Mononuclear cell (primary cell): Measurements from ENCODE around the gene CCL27. TPM values are rescaled to one million over a fixed set of nuclear protein-coding genes. Genes with fewer than 3 reads are reported as not detected.
"Not testable (repeated sequence)": the region's sequence is repeated elsewhere in the genome, so short reads cannot be mapped to it uniquely, and the experiment has no call there.

ENCODE experiments used
- H3K27me3 ChIP-seq: 2 replicates; pipeline ENCODE4 v1.6.0; 2011; ENCODE audit warnings: low read length, control low read depth; ENCODE audit not compliant: insufficient read depth
- H3K4me1 ChIP-seq: 2 replicates; pipeline ENCODE4 v1.5.1; 2011; ENCODE audit warnings: mild to moderate bottlenecking, low read length, control low read depth; ENCODE audit not compliant: insufficient read depth
- H3K4me3 ChIP-seq: 2 replicates; pipeline ENCODE4 v1.5.1; 2011; ENCODE audit warnings: mild to moderate bottlenecking, low read length, moderate library complexity
- H3K9me3 ChIP-seq: 2 replicates; pipeline ENCODE4 v1.5.1; 2011; ENCODE audit warnings: low read depth, mild to moderate bottlenecking, control low read depth, low read length
- total RNA-seq: library from RNA; depleted of rRNA; stranded (reverse); fragments of >200 nt; gene quantifications from one replicate; pipeline ENCODE4 v1.2.3, GENCODE V29; 2012

CCL27 gene
- total RNA-seq, 1 donor: 0.21 TPM

DNA sequence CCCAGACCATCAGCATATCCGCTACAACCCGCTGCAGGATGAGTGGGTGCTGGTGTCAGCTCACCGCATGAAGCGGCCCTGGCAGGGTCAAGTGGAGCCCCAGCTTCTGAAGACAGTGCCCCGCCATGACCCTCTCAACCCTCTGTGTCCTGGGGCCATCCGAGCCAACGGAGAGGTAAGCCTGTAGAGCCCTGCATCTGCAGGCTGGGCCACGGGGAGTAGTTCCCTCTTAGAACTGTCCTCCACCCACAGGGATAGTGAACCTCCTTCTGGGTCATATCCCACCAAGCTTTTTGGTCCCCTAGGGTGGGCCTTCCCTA, 15.4 kb downstream of the CCL27 start:
- Histone ChIP-seq H3K4me3 (peak overlapping the region; percentile 71), H3K27me3 (no peaks in the 10 kb centered on the region), H3K9me3 (no peaks in the 10 kb centered on the region)

DNA sequence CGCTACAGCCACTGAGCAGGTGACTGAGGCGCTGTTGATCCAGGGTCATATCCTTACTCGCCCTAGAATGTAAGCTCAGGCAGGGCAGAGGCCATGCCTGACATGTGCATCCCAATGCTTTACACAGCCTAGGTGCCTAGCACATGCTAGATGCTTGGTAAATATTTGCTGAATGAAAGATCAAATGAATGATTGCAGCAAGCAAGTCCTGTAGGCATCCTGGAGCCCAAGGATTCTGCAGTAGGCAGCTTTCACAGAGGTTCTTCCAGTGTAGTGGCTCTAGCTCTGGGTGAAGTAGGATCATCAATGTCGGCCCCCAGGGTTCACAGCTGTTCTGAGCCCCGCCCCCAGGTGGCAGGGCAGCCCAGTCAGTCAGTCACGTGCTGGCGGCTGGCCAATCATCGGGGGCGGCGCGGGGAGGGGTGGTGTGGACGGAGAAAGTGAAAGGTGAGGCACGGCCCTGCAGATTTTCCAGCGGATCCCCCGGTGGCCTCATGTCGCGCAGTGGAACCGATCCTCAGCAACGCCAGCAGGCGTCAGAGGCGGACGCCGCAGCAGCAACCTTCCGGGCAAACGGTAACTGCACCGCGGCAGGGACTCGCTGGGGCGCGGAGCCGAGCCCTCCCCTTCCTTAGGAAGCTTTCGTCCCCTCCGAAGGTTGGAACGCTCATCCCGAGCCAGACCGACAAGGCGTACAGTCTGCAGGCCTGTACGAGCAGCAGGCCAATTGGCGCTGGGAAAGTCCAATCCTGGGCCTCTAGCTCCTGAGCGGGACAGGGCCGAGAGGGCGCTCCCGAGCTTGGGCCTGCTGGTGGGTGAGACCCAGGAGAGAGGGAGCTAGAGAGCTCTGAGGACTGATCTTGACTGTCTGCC, 16.0 kb downstream of the CCL27 start, which contains the start of gene GALT:
TSS of gene GALT (plus strand) at position 465 of the 873 bp plus-strand sequence. CDS start at position 495, 30 bp downstream.
- Histone ChIP-seq H3K4me1 (peaks cover 29% of the 10 kb centered on the region), H3K27me3 (no peaks in the 10 kb centered on the region), H3K9me3 (no peaks in the 10 kb centered on the region), H3K4me3 (peak within 1 kb of the TSS; percentile 71)

More for the DNA sequence above, 15.4 kb downstream of the CCL27 start:
- peaks cover 30% of the 10 kb centered on the region for H3K4me1 ChIP-seq

- Histone ChIP-seq H3K4me3 (no peak overlapping the region), H3K27me3 (no peaks in the 10 kb centered on the region), H3K9me3 (no peaks in the 10 kb centered on the region), H3K4me1 (peaks cover 32% of the 10 kb centered on the region)
Observed at GRCh38 chr9:34644766-34645314, 17.6 kb downstream of the CCL27 start.

GRCh38 chr9:34642679-34643078, 19.8 kb downstream of the CCL27 start:
- no peaks in the 10 kb centered on the region for H3K9me3 ChIP-seq
- H3K4me3 ChIP-seq: no peak overlapping the region
- H3K27me3 ChIP-seq: no peaks in the 10 kb centered on the region
- H3K4me1 ChIP-seq: peaks cover 26% of the 10 kb centered on the region

DNA sequence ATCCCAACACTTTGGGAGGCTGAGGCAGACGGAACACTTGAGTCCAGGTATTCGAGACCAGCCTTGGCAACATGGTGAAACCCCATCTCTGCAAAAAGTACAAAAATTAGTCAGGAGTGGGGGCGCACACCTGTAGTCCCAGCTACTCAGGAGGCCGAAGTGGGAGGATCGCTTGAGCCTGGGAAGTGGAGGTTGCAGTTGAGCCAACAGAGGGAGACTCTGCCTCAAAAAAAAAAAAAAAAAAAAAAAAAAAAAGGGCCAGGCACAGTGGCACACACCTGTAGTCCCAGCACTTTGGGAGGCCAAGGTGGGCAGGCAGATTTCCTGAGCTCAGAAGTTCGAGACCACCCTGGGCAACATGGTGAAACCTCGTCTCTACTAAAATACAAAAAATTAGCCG, 23.1 kb downstream of the CCL27 start:
- H3K4me3 ChIP-seq, H3K27me3 ChIP-seq, H3K9me3 ChIP-seq: not testable (repeated sequence)
- H3K4me1 ChIP-seq: peaks cover 34% of the 10 kb centered on the region

GRCh38 chr9:34638138-34638445, 24.4 kb downstream of the CCL27 start:
- Histone ChIP-seq H3K27me3 (no peaks in the 10 kb centered on the region), H3K4me3 (peak overlapping the region; percentile 58), H3K9me3 (no peaks in the 10 kb centered on the region), H3K4me1 (peaks cover 39% of the 10 kb centered on the region)

- H3K4me1 ChIP-seq: peaks cover 39% of the 10 kb centered on the region
- no peaks in the 10 kb centered on the region for H3K9me3 ChIP-seq
- H3K27me3 ChIP-seq: no peaks in the 10 kb centered on the region
- H3K4me3 ChIP-seq: peak within 1 kb of the TSS; percentile 58
Observed at GRCh38 chr9:34637356-34638137, 24.9 kb downstream of the CCL27 start, which contains the start of gene SIGMAR1. SIGMAR1 (minus strand) TSS chr9:34637787; CDS start chr9:34637697, 90 bp downstream.

DNA sequence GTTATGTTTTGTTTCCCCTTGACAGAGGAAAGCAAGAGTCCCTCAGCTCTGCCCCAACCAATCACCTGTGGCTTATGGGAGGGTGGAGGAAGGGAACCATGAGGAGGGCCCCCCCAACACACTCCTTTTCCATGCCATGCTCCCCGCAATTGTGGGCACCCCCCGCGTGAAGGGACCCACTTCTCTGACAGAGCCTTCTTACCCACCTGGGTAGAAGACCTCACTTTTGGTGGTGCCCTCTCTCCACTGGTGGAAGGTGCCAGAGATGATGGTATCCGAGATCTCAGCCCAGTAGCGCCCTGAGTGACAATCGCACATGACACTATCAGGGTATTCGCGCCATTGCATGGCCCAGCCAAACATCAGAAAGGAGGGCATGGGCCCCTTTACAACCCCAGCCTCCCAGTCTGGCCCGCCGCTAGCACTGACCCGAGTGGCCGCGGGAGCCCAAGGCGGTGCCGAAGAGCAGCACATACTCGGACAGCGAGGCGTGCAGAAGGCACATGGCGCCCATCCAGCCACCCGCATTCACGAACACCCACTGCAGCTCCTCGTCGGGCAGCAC, 25.6 kb downstream of the CCL27 start:
- Histone ChIP-seq H3K4me1 (peaks cover 39% of the 10 kb centered on the region), H3K9me3 (no peaks in the 10 kb centered on the region), H3K27me3 (no peaks in the 10 kb centered on the region), H3K4me3 (peak overlapping the region; percentile 58)

GRCh38 chr9:34635556-34635955, 26.9 kb downstream of the CCL27 start:
- Histone ChIP-seq H3K27me3 (peaks cover 7% of the 10 kb centered on the region), H3K4me3 (no peak overlapping the region), H3K4me1 (peaks cover 33% of the 10 kb centered on the region), H3K9me3 (no peaks in the 10 kb centered on the region)

- H3K27me3 ChIP-seq: peaks cover 16% of the 10 kb centered on the region
- H3K4me1 ChIP-seq: peaks cover 33% of the 10 kb centered on the region
- no peak overlapping the region for H3K4me3 ChIP-seq
- H3K9me3 ChIP-seq: no peaks in the 10 kb centered on the region
Observed at GRCh38 chr9:34634551-34635248, 27.8 kb downstream of the CCL27 start.

GRCh38 chr9:34633851-34634550, 28.5 kb downstream of the CCL27 start:
- H3K4me3 ChIP-seq: no peak overlapping the region
- H3K9me3 ChIP-seq: no peaks in the 10 kb centered on the region
- peaks cover 23% of the 10 kb centered on the region for H3K27me3 ChIP-seq
- peaks cover 33% of the 10 kb centered on the region for H3K4me1 ChIP-seq

GRCh38 chr9:34633166-34633565, 29.3 kb downstream of the CCL27 start:
- no peaks in the 10 kb centered on the region for H3K9me3 ChIP-seq
- no peak overlapping the region for H3K4me3 ChIP-seq
- H3K4me1 ChIP-seq: peaks cover 35% of the 10 kb centered on the region
- peaks cover 28% of the 10 kb centered on the region for H3K27me3 ChIP-seq

DNA sequence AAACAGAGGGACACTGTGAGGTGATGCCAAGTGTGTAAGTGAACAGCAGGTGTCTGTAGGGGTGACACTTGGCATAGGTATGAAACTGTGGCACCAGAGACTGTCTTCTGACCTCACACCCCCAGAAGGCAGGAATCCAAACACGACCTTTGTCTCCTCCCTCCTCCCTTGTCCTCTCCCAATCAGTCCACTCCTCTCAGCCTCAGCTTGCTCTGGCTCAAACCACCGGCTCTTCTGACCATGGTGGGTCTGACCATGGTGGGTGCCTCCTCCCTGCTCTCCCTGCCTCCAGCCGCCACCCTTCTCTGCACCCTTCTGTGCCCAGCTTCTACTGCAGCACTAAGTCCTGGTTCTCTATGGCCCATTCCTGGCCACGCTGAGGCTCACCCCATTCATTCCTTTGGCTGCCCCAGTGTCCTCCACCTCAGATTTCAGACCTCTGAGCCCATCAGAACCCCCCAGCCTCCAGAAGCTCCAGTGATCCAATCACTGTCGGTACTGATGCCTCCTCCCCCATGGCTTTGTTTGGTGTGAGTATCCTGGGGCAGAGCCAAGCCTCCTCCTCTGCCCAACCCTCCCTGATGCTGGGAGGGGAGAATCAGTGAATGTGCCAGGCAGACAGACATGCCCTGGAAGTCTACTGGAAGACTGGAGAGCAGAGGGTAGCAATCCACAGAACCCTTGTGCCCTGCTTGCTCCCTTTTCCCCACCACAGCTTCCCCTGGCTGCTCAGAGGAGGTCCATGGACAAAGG, 31.9 kb downstream of the CCL27 start:
- peaks cover 54% of the 10 kb centered on the region for H3K27me3 ChIP-seq
- peaks cover 17% of the 10 kb centered on the region for H3K4me1 ChIP-seq
- H3K9me3 ChIP-seq: no peaks in the 10 kb centered on the region
- no peak overlapping the region for H3K4me3 ChIP-seq

DNA sequence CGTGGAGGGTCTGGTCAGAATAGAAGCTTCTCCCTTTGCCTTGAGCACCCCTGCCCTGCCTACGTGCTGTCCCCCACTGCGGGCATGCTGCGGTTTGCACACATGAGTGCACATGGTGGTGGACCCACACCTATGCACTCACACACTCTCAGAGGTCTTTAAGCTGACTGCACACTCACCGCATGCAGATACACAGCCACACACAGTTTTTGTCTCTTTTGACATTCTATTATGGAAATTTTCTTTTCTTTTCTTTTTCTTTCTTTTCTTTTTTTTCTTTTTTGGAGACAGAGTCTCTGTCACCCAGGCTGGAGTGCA, 33.0 kb downstream of the CCL27 start:
- Histone ChIP-seq H3K4me1 (peaks cover 15% of the 10 kb centered on the region), H3K9me3 (no peaks in the 10 kb centered on the region), H3K27me3 (peaks cover 65% of the 10 kb centered on the region), H3K4me3 (no peak overlapping the region)
